Measurements from ENCODE around the gene EMILIN1. TPM values are rescaled to one million over a fixed set of nuclear protein-coding genes. Genes with fewer than 3 reads are reported as not detected.

The EMILIN1 gene
- total and polyA plus RNA-seq, 10 of the 15 experiments (the other 5 are each of a cell fraction or from before 2014, with no cell fraction given), result 0.01 to 2.3 (median 1.2) TPM; not detected in 2

GRCh38 chr2:27115519-27115918, 37.1 kb downstream of the EMILIN1 start (continued):
- no peak for TF ChIP-seq ZBTB11 (CRISPR knock-in tag; IDR thresholded peaks at IDR 0.05)
- TF ChIP-seq SREBF1 (IDR thresholded peaks at IDR 0.05; ENCODE audit: low read length), result no peak
- TF ChIP-seq PAX8 (IDR thresholded peaks at IDR 0.05), result no peak
- no peak for TF ChIP-seq YY1 (IDR thresholded peaks at IDR 0.05; ENCODE audit: low read depth, low read length)
- no peak for TF ChIP-seq NRF1 (conservative IDR thresholded peaks at IDR 0.05; ENCODE audit: low read depth, low read length)
- TF ChIP-seq TCF12 (IDR thresholded peaks at IDR 0.05; ENCODE audit: low read depth, low read length), result no peak

GRCh38 chr2:27117995-27118524, 39.6 kb downstream of the EMILIN1 start:
- SMC1A ChIA-PET (ENCODE audit: uncharacterized antibody, unreplicated experiment), result no interaction called here
- TF ChIP-seq KAT2A (conservative IDR thresholded peaks at IDR 0.05; ENCODE audit: control insufficient read depth, low read depth, low read length), result no peak
- no peak for TF ChIP-seq HCFC1 (IDR thresholded peaks at IDR 0.05; ENCODE audit: low read length)
- TF ChIP-seq ZNF217 (IDR thresholded peaks at IDR 0.05), result no peak
- no peak for TF ChIP-seq GATAD2B (conservative IDR thresholded peaks at IDR 0.05; ENCODE audit: low read depth)
- no peak for TF ChIP-seq ZBTB33 (IDR thresholded peaks at IDR 0.05)
- WGBS (ENCODE audit: insufficient coverage, insufficient replicate concordance, low lambda C conversion rate, missing lambda C conversion rate), result 46% methylated on average over 14 of the region's 14 CpGs
- no peak for FAIRE-seq
- Histone ChIP-seq H3K9ac (ENCODE audit: control insufficient read depth, insufficient read depth, low read length) (no peak overlapping the region), H3K27me3 (replicated peaks in 1 of 2; ENCODE audit: control insufficient read depth in 2 of 2, insufficient read depth in 2 of 2, low read length in 1 of 2) (peaks cover 6 to 7% of the 10 kb centered on the region in 2 experiments), H2AFZ (ENCODE audit: control insufficient read depth, low read depth, low read length) (no peak overlapping the region), H3K4me3 (no peak overlapping the region), H4K20me1 (ENCODE audit: control insufficient read depth, insufficient read depth) (no peaks in the 10 kb centered on the region), H3K4me1 (ENCODE audit: control insufficient read depth, insufficient read depth, low read length) (no peaks in the 10 kb centered on the region; the same call in 1 of the 2 replicates), H3K36me3 (ENCODE audit: control insufficient read depth in 2 of 2, insufficient read depth in 2 of 2, low read length in 1 of 2) (no peaks in the 10 kb centered on the region), H3K9me3 (replicated peaks; ENCODE audit: control insufficient read depth, insufficient read depth, low read length) (no peaks in the 10 kb centered on the region), H3K27ac (ENCODE audit: control insufficient read depth, insufficient read depth) (no peak overlapping the region), H3K79me2 (ENCODE audit: control insufficient read depth, insufficient read depth, low read length) (no peaks in the 10 kb centered on the region), H3K4me2 (ENCODE audit: control insufficient read depth, insufficient read depth) (no peak overlapping the region)
- DNase-seq (ENCODE audit: low read depth, low spot score), result no peak
- CTCF ChIA-PET, result interaction anchor here (1.5 kb wide), 1 partner anchor 162 kb away, joined by 4 read pairs; no protein-coding TSS in a partner anchor
- in situ Hi-C loops (cut with MboI) (no loop called here), intact Hi-C loops (cut with micrococcal nuclease; ENCODE audit: unreplicated experiment) (no loop called here)
- no peak for ATAC-seq
- no TSS peak for BruUV-seq (replicated peaks)
- POLR2A ChIA-PET, result no interaction called here
- RAD21 ChIA-PET (ENCODE audit: unreplicated experiment), result no interaction called here

All from GM12878 (cell line).